HepG2 (cell line): ENCODE results near the gene MAPK14. TPM values are rescaled to one million over a fixed set of nuclear protein-coding genes. Genes with fewer than 3 reads are reported as not detected.

ENCODE experiments used
- ATRX ChIP-seq: sonication (generic); formaldehyde crosslinking; IDR thresholded peaks from 2 replicates; pipeline ENCODE4 v1.4.0; 2020; ENCODE audit warnings: missing genetic modification reagents, borderline replicate concordance
- EP300 ChIP-seq, 3 experiments: sonication (generic) in 1 of 3; formaldehyde crosslinking in 1 of 3; IDR thresholded peaks; 2 replicates each; pipeline versions ENCODE4 v1.5.1 to v1.6.1; 2011 to 2020; ENCODE audit warnings: low read depth in 2 of 3, low read length in 2 of 3, borderline replicate concordance in 1 of 3, improper control_type of control experiment in 1 of 3, mild to moderate bottlenecking in 1 of 3, missing genetic modification reagents in 1 of 3, moderate library complexity in 1 of 3
- FOSL1 ChIP-seq: sonication (generic); formaldehyde crosslinking; IDR thresholded peaks from 2 replicates; pipeline ENCODE4 v1.9.0; 2021; ENCODE audit warnings: missing genetic modification reagents, borderline replicate concordance
- HMG20A ChIP-seq: IDR thresholded peaks from 2 replicates; pipeline ENCODE4 v1.6.1; 2016; ENCODE audit warnings: borderline replicate concordance
- KAT8 ChIP-seq: IDR thresholded peaks from 2 replicates; pipeline ENCODE4 v1.6.1; 2016; ENCODE audit warnings: missing genetic modification reagents, missing compliant biosample characterization
- MIXL1 ChIP-seq: IDR thresholded peaks from 2 replicates; pipeline ENCODE4 v1.6.1; 2016
- NFIC ChIP-seq: IDR thresholded peaks from 2 replicates; pipeline ENCODE4 v1.6.1; 2012; ENCODE audit warnings: mild to moderate bottlenecking, low read length, inconsistent platforms
- PRMT3 ChIP-seq: sonication (generic); formaldehyde crosslinking; IDR thresholded peaks from 2 replicates; pipeline ENCODE4 v1.8.1; 2022; ENCODE audit warnings: low read depth, mild to moderate bottlenecking, moderate library complexity, missing genetic modification reagents, borderline replicate concordance
- SOX5 ChIP-seq: IDR thresholded peaks from 2 replicates; pipeline ENCODE4 v1.6.1; 2016; ENCODE audit warnings: borderline replicate concordance
- TRAFD1 ChIP-seq: sonication (generic); formaldehyde crosslinking; IDR thresholded peaks from 2 replicates; pipeline ENCODE4 v1.5.1; 2020; ENCODE audit warnings: missing genetic modification reagents, mild to moderate bottlenecking, borderline replicate concordance
- U2AF2 ChIP-seq: fragments of 200-400 bp; formaldehyde crosslinking; IDR thresholded peaks from 2 replicates; pipeline ENCODE4 v1.6.1; 2017; ENCODE audit warnings: low read depth, mild to moderate bottlenecking, low read length
- ZBTB34 ChIP-seq: sonication (generic); formaldehyde crosslinking; IDR thresholded peaks from 2 replicates; pipeline ENCODE4 v1.8.0; 2022; ENCODE audit warnings: mild to moderate bottlenecking, missing genetic modification reagents
- ZFP37 ChIP-seq: sonication (generic); formaldehyde crosslinking; IDR thresholded peaks from 2 replicates; pipeline ENCODE4 v1.4.0; 2020; ENCODE audit warnings: missing genetic modification reagents, borderline replicate concordance
- ZFP62 ChIP-seq: sonication (generic); formaldehyde crosslinking; IDR thresholded peaks from 2 replicates; pipeline ENCODE4 v1.4.0; 2020; ENCODE audit warnings: missing genetic modification reagents
- ZSCAN29 ChIP-seq: sonication (generic); formaldehyde crosslinking; conservative IDR thresholded peaks from 2 replicates; pipeline ENCODE4 v1.4.0; 2020; ENCODE audit warnings: mild to moderate bottlenecking, missing genetic modification reagents
- polyA plus RNA-seq, 8 experiments: library from polyadenylated mRNA; depleted of rRNA in 3 of 8; stranded (reverse) in 7 of 8; unstranded in 1 of 8; fragments of >200 nt; fragmentation: Illumina TruSeq in 4 of 8; extraction: Trizol in 4 of 8; gene quantifications; 2 replicates each; pipeline versions ENCODE4 v1.2.1 to v1.2.3, GENCODE V29; 2011 to 2016; ENCODE audit warnings: low read depth in 4 of 8, missing spikeins in 1 of 8, mixed read lengths in 1 of 8; ENCODE audit not compliant: insufficient read depth in 1 of 8
- total RNA-seq, 5 experiments: library from RNA; depleted of rRNA; stranded (reverse); fragments of >200 nt; fragmentation: Illumina TruSeq; extraction: Trizol; gene quantifications; 2 replicates each; pipeline ENCODE4 v1.2.3, GENCODE V29; 2016; ENCODE audit warnings: low read depth in 1 of 5
- TF ChIP-seq, protein P1 (sequence below): sonication (generic); formaldehyde crosslinking; IDR thresholded peaks from 2 replicates; pipeline ENCODE4 v1.4.0; 2020; ENCODE audit warnings: missing genetic modification reagents
- TF ChIP-seq, protein P2 (sequence below): sonication (generic); formaldehyde crosslinking; IDR thresholded peaks from 2 replicates; pipeline ENCODE4 v1.4.0; 2020; ENCODE audit warnings: missing genetic modification reagents
- TF ChIP-seq, protein P3 (sequence below): sonication (generic); formaldehyde crosslinking; IDR thresholded peaks from 2 replicates; pipeline ENCODE4 v1.4.0; 2020; ENCODE audit warnings: mild to moderate bottlenecking, low read depth, missing genetic modification reagents

The MAPK14 gene
- total and polyA plus RNA-seq, 2 of the 13 experiments (the other 11 are each of a cell fraction or from before 2014, with no cell fraction given) = 66.3 to 67.3 TPM

DNA sequence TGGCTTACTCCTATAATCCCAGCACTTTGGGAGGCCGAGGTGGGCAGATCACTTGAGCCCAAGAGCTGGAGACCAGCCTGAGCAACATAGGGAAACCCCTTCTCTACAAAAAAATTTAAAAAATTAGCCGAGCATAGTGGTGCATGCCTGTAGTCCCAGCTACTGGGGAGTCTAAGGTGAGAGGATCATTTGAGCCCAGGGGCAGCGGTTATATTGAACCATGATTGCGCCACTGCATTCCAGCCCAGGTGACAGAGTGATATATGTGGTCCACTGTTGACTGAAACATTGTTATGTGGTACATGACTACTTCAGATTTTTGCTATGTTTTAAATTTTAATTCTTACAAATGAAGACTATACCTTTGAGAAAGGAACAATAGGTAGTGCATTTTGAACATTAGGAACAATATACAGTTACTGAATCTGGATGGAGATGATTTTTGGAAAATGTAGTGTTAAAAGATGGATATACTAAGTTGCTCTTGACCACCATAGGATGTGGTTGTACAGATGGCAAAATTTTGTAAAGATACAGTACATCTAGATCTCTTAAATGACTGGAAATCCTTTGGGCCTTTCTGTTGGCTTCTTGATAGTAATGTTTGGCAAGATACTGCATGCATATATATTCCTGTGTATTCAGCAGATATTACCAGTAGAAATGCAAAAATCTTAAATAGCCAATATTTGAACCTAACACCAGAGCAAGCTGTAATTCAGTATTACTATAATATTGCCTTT lies 35.9 kb downstream of the MAPK14 start (continued):
- TF ChIP-seq, protein P1, sequence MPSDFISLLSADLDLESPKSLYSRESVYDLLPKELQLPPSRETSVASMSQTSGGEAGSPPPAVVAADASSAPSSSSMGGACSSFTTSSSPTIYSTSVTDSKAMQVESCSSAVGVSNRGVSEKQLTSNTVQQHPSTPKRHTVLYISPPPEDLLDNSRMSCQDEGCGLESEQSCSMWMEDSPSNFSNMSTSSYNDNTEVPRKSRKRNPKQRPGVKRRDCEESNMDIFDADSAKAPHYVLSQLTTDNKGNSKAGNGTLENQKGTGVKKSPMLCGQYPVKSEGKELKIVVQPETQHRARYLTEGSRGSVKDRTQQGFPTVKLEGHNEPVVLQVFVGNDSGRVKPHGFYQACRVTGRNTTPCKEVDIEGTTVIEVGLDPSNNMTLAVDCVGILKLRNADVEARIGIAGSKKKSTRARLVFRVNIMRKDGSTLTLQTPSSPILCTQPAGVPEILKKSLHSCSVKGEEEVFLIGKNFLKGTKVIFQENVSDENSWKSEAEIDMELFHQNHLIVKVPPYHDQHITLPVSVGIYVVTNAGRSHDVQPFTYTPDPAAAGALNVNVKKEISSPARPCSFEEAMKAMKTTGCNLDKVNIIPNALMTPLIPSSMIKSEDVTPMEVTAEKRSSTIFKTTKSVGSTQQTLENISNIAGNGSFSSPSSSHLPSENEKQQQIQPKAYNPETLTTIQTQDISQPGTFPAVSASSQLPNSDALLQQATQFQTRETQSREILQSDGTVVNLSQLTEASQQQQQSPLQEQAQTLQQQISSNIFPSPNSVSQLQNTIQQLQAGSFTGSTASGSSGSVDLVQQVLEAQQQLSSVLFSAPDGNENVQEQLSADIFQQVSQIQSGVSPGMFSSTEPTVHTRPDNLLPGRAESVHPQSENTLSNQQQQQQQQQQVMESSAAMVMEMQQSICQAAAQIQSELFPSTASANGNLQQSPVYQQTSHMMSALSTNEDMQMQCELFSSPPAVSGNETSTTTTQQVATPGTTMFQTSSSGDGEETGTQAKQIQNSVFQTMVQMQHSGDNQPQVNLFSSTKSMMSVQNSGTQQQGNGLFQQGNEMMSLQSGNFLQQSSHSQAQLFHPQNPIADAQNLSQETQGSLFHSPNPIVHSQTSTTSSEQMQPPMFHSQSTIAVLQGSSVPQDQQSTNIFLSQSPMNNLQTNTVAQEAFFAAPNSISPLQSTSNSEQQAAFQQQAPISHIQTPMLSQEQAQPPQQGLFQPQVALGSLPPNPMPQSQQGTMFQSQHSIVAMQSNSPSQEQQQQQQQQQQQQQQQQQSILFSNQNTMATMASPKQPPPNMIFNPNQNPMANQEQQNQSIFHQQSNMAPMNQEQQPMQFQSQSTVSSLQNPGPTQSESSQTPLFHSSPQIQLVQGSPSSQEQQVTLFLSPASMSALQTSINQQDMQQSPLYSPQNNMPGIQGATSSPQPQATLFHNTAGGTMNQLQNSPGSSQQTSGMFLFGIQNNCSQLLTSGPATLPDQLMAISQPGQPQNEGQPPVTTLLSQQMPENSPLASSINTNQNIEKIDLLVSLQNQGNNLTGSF (CRISPR knock-in tag) = no peak
- no peak for TF ChIP-seq U2AF2
- TF ChIP-seq, protein P2, sequence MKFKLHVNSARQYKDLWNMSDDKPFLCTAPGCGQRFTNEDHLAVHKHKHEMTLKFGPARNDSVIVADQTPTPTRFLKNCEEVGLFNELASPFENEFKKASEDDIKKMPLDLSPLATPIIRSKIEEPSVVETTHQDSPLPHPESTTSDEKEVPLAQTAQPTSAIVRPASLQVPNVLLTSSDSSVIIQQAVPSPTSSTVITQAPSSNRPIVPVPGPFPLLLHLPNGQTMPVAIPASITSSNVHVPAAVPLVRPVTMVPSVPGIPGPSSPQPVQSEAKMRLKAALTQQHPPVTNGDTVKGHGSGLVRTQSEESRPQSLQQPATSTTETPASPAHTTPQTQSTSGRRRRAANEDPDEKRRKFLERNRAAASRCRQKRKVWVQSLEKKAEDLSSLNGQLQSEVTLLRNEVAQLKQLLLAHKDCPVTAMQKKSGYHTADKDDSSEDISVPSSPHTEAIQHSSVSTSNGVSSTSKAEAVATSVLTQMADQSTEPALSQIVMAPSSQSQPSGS = peak; percentile 59; the same call in 1 of the 2 replicates
- TF ChIP-seq HMG20A (CRISPR knock-in tag) = peak; percentile 72; the same call in 1 of the 2 replicates
- no peak for TF ChIP-seq FOSL1 (CRISPR knock-in tag)
- peak; percentile 48; the same call in 1 of the 2 replicates for TF ChIP-seq ZBTB34 (CRISPR knock-in tag)
- peak; percentile 73 for TF ChIP-seq MIXL1 (CRISPR knock-in tag)
- TF ChIP-seq KAT8 = peak; percentile 56
- TF ChIP-seq ZSCAN29 = no peak
- TF ChIP-seq EP300 (IDR thresholded peaks at IDR 0.05; ENCODE audit: low read depth in 2 of 2, low read length in 2 of 2) = peak; percentile 55 to 86; a peak in 2 of 4 replicates
- no peak for TF ChIP-seq EP300 (CRISPR knock-in tag; IDR thresholded peaks at IDR 0.05; ENCODE audit: borderline replicate concordance)
- TF ChIP-seq PRMT3 (CRISPR knock-in tag) = no peak
- TF ChIP-seq, protein P3, sequence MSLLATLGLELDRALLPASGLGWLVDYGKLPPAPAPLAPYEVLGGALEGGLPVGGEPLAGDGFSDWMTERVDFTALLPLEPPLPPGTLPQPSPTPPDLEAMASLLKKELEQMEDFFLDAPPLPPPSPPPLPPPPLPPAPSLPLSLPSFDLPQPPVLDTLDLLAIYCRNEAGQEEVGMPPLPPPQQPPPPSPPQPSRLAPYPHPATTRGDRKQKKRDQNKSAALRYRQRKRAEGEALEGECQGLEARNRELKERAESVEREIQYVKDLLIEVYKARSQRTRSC (CRISPR knock-in tag) = no peak
- no peak for TF ChIP-seq ATRX (CRISPR knock-in tag)
- TF ChIP-seq ZFP37 (CRISPR knock-in tag) = no peak
- peak; percentile 80 for TF ChIP-seq SOX5
- TF ChIP-seq TRAFD1 = no peak
- TF ChIP-seq ZFP62 = no peak
- TF ChIP-seq NFIC = 0 out of 2 replicates have a peak, but pooled peaks have one; percentile 26
